HUES48 (cell line): ENCODE measurements around the gene XAGE2.

ENCODE experiments used
- H3K27ac ChIP-seq: one replicate; pipeline ENCODE4 v1.7.0; 2013; ENCODE audit warnings: low read depth, low read length, inconsistent platforms
- H3K27me3 ChIP-seq: 2 replicates; pipeline ENCODE4 v1.6.1; 2013; ENCODE audit warnings: mild to moderate bottlenecking, low read length; ENCODE audit not compliant: control insufficient read depth, insufficient read depth
- H3K36me3 ChIP-seq: 2 replicates; pipeline ENCODE4 v1.6.1; 2013; ENCODE audit warnings: low read length; ENCODE audit not compliant: control insufficient read depth, insufficient read depth
- H3K4me1 ChIP-seq: 2 replicates; pipeline ENCODE4 v1.6.1; 2013; ENCODE audit warnings: mild to moderate bottlenecking, low read length; ENCODE audit not compliant: control insufficient read depth, insufficient read depth
- H3K4me3 ChIP-seq: 2 replicates; pipeline ENCODE4 v1.5.1; 2013; ENCODE audit warnings: mild to moderate bottlenecking, low read depth, low read length
- H3K9ac ChIP-seq: 2 replicates; pipeline ENCODE4 v1.6.1; 2013; ENCODE audit warnings: mild to moderate bottlenecking, low read depth, low read length, moderate library complexity
- H3K9me3 ChIP-seq: 2 replicates; pipeline ENCODE4 v1.6.1; 2013; ENCODE audit warnings: low read length; ENCODE audit not compliant: control insufficient read depth, insufficient read depth

XAGE2 gene

DNA sequence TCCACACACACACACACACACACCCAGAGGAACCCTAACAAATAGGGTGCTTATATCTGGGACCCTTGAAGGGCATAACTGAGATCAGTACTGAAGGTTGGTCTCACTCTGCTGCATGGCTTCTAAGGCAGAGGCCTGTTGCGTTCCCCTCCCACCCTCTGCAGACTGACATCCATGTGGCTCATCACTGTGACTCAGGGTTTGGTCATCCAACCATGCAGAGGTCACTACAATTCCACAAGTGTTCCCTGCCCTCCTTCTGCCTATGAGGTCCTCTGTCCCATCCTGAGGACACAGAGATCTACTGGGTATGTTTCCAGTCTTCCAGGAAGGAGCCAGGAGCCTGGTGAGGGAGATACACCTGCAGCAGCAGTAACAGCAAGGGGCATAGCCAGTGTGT, 55.8 kb downstream of the XAGE2 start:
- Histone ChIP-seq H3K4me1 (no peaks in the 10 kb centered on the region), H3K27me3 (no peaks in the 10 kb centered on the region), H3K9ac (no peak overlapping the region), H3K4me3 (no peak overlapping the region), H3K27ac (no peak overlapping the region), H3K9me3 (peaks cover 43% of the 10 kb centered on the region), H3K36me3 (no peaks in the 10 kb centered on the region)
